Measurements from ENCODE around the gene ZSWIM4.
A peak's percentile ranks its signal among the peaks of the same experiment; 100 is the strongest.
"Not testable (repeated sequence)": the region's sequence is repeated elsewhere in the genome, so short reads cannot be mapped to it uniquely, and the experiment has no call there.

The ZSWIM4 gene

DNA sequence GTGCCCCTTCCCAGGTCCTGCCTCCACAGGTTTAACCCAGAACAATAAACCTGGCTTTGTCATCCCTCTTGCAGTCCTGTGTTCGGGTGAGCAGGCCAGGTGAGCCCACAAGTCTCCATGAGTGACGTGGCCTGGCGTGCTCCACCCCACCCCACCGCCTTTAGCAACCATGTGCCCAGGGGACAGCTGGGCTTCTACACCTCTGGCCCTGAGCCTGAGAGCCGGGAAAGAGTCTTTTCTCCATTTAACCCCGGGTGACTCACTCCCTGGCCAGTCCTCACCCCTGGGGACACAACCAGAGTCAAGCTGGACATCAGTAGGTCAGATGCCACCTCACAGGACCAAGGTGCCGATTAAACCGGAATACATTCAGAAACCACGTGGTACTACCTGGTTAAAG, 16.8 kb upstream of the ZSWIM4 start:
- no peak for DNase-seq (ENCODE audit: low read depth)

DNA sequence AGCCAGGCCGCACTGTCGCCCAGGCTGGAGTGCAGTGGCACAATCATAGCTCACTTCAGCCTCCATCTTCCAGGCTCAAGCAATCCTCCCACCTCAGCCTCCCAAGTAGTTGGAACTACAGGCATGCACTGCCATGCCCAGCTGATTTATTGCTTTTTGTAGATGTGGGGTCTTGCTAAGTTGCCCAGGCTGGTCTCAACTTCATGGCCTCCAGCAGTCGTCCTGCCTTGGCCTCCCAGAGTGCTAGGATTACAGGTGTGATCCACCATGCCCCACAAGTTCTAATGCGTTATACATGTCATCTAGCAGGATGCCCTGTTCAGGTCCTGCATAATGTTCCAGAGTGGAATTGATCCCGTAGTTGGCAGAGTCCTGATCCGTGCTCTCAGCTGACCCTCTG, 16.4 kb upstream of the ZSWIM4 start:
- DNase-seq (ENCODE audit: low read depth) = no peak

DNA sequence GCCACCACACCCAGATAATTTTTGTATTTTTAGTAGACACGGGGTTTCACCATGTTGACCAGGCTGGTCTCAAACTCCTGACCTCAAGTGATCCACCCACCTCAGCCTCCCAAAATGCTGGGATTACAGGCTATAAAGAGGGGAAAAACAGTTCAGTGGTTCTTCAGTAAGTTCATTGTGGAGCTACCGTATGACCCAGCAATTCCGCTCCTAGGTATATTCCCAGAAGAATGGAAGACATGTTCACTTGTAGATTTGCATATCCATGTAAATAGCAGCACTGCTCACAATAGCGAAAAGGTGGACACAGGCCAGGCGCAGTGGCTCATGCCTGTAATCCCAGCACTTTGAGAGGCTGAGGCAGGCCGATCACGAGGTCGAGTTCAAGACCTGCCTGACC, 15.4 kb upstream of the ZSWIM4 start:
- DNase-seq (ENCODE audit: low read depth) = not testable (repeated sequence)

DNA sequence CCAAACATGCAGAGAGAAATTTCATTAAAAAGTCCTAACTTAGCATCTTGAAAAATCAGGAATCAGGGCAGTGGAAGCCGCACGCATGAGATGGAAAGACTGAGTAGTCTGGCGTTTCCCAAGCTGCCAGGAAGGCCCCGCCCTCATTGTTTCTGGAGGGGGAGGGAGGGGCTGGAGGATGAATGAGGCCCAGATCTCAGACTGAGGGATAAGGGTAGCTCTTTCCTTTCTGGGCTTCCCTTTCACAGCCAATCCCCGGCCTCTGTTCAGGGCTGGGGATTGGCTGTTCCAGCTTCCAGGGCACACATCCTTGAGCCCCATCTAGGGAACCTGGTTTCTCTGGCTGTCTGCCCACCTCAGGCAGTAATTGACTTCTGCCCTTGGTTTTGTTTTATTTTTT, 13.7 kb upstream of the ZSWIM4 start:
- no peak for DNase-seq (ENCODE audit: low read depth)

DNA sequence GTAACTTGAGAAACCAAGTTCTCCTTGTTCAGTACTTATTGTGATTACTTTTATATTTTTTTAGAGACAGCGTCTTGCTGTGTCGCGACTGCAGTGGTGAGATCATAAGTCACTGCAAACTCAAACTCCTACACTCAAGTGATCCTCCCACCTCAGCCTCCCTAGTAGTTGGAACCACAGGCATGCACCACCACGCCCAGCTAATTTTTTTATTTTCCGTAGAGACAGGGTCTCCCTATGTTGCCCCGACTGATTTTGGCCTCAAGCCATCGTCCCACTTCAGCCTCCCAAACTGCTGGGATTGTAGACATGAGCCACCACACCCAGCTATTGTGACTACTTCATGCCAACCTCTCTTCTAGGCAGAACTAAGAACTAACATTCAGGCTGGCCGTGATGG, 12.7 kb upstream of the ZSWIM4 start:
- DNase-seq (ENCODE audit: low read depth) = no peak

DNA sequence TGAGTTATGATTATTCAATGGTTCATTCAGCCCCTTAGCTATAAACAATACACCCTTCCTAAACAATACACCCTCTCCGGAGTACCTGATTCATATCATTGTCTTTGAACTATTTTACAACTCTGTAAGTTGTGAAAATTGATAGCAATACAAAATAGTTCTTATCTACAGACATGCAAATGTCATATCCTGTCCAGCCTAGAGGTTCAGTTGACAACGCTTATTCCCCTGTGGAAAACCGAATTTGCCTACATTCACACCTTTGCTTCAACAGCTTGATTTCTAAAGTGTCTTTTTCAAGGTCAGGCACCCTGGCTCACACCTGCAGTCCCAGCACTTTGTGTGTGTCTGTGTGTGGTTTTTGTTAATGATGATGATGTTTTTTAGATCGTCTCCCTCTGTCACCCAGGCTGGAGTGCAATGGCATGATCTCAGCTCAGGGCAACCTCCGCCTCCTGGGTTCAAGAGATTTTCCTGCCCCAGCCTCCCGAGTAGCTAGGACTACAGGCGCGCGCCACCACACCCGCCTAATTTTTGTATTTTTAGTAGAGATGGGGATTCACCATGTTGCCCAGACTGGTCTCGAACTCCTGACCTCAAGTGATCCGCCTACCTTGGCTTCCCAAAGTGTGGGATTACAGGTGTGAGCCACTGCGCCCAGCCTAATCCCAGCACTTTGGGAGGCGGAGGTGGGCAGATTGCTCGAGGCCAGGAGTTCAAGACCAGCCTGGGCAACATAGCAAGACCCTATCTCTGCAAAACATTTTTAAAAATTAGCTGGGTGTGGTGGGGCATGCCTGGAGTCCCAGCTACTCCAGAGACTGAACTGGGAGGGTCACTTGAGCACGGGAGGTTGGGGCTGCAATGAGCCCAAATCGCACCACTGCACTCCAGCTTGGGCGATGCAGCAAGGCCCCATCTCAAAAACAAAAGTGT, 11.4 kb upstream of the ZSWIM4 start:
- DNase-seq (ENCODE audit: low read depth) = no peak

DNA sequence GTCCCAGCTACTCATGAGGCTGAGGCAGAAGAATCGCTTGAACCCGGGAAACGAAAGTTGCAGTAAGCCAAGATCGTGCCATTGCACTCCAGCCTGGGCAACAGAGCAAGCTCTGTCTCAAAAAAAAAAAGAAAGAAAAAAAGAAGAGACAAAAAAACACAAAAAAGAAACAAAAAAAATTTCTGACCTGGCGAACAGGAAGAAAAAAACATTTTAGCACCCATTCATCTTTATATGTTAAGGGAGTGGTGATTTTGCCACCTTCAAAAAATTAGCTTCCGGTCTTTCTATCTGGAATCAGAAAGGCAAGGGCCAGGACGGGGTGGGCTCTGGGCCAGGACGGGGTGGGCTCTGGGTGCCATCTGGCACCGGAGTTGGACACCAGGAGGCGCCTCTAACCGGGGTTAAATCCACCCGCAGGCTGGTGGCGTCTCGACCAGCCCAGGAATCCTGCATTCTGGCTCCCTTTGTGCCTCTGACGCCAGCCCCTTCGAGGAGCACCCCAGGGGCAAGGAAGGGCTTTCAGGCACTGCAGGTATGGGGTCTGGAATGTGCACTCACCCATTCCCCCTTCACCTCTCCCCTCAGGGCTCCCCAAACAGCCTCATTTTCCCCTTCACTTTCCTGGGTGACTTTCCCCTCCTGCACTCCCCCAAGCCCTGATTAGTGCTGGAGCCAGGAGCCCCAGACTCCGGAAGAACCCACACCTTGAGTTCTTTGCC, 10.4 kb upstream of the ZSWIM4 start:
- DNase-seq (ENCODE audit: low read depth) = peak; percentile 56

DNA sequence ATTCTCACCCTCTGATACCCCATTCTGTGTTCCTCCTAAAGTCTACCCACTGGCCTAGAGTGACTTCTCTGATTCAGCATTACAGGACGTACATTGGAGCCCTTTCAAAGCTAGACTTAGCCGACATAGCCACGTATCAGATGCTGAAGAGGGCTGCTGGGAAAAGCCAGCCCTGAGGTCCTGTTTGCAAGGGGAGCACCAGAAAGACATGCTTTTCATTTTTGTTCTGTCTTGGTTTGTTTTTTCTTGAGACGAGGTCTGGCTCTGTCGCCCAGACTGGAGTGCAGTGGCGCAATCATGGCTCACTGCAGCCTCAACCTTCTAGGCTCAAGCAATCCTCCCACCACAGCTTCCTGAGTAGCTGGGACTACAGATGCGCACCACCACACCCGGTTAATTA, 6.3 kb upstream of the ZSWIM4 start:
- DNase-seq (ENCODE audit: low read depth) = no peak

DNA sequence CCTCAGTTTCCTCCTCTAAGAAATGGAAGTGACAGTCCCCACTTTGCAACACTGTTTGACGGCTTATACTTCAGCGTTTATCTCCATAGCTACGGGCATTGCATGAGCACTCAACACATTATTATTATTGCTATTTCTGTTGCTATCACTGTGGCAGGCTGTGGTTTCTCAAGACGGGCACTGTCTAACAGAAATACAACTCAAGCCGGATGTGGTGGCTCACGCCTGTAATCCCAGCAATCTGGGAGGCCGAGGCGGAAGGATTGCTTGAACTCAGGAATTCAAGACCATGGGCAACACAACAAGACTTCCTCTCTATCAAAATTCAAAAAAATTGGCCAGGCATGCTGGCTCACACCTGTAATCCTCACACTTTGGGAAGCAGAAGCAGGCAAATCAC, 4.9 kb upstream of the ZSWIM4 start:
- DNase-seq (ENCODE audit: low read depth) = no peak

DNA sequence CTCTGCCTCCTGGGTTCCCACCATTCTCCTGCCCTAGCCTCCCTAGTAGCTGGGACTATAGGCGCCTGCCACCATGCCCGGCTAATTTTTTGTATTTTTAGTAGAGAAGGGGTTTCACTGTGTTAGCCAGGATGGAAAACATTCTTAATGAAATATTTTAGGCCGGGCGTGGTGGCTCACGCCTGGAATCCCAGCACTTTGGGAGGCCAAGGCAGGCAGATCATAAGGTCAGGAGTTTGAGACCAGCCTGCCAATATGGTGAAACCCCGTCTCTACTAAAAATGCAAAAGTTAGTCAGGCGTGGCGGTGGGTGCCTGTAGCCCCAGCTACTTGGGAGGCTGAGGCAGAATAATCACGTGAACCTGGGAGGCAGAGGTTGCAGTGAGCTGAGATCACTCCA, 1.9 kb upstream of the ZSWIM4 start:
- not testable (repeated sequence) for DNase-seq (ENCODE audit: low read depth)

DNA sequence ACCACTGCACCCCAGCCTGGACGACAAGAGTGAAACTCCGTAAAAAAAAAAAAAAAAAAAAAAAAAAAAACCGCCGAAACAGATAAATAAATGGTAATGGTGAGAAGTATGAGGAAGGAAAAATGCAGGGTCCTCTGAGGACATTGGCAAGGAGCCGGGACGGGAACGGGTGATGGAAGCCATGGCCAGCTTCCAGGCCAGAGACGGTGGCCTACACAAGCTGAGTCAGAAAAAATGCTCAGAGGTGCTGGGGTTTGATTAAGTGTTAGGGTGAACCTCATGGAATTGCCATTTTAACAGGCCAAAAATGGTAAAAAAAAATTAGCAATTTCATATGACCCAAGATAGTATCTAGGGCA, 866 bp upstream of the ZSWIM4 start:
- no peak for DNase-seq (ENCODE audit: low read depth)

DNA sequence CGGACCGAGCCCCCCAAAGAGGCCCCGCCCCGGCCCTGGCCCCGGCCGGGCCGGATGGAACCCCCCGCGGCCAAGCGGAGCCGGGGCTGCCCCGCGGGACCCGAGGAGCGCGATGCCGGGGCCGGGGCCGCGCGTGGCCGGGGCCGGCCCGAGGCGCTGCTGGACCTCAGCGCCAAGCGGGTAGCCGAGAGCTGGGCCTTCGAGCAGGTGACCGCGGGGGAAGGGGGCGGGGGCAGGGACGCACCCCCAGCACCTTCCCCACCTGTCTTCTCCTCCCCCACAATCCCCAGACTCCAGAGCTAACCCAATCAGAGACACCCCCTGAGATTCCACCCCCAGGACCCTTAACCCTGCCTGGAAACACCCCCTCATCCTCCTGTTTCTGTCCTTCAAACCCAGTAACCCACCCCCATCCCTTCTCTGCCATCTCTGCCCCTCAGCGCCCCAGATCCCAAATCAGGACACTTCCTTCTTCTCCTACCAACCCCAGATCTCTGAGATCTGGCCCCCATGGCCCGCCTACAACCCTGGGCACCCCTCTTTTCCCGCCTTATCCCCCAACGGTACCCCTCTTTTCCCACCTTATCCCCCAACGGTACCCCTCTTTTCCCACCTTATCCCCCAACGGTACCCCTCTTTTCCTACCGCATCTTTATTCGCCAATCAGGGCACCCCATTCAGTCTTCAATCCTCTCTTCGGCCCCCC, 505 bp downstream of the ZSWIM4 start:
- no peak for DNase-seq (ENCODE audit: low read depth)

DNA sequence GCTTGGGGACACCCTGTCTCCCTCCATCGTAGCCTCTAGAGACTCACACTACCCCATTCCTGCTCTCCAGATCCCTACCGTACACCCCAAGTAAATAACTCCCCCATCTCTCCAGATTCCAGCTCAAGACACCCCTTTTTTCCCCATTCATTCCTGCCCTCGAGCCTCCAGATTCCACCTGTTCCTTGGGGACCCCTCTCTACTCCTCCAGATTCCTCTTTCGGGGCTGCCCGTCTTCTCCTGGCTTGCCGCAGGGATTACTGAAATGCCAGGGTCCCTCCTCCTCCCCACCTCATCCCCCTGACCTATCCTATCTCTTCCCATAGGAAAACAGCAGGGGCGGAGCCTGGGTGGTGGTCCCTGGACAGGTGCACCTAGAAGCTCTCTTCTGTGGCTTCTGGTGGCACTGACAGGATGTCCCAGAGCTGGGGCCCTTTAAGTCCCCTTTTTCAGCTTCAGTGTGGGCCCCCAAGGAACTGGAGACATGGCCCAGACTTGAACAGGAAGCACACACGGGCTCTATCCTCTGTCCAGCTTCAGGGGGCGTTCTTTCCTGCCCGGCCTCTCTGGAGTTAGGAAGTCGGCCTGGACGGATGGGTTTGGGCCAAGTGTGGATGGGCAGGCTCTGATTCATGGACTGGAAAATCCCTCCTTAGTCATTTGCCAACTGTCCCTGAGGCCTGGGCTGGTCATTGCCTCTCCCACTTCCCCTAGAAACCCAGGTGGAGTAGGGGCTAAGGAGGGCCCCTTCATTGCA, 1.2 kb downstream of the ZSWIM4 start:
- DNase-seq (ENCODE audit: low read depth) = no peak

DNA sequence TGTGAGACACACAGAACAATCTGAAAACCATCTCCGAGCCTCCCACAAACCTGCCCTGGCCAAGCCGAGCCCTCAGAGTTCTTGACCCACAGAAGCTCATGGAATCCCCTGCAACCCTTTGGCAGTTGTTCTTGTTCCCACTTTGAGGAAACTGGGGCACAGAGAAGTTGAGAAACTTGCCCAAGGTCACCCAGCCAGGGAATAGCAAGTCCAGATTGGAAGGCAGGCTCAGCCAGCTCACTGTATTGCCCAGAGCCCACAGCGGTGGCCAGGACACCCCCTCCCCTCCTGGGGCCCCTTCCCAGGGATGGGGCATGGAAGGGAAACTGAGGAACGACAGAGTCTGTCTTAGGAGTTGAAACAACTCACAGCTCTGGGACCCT, 1.8 kb downstream of the ZSWIM4 start:
- DNase-seq (ENCODE audit: low read depth) = no peak

DNA sequence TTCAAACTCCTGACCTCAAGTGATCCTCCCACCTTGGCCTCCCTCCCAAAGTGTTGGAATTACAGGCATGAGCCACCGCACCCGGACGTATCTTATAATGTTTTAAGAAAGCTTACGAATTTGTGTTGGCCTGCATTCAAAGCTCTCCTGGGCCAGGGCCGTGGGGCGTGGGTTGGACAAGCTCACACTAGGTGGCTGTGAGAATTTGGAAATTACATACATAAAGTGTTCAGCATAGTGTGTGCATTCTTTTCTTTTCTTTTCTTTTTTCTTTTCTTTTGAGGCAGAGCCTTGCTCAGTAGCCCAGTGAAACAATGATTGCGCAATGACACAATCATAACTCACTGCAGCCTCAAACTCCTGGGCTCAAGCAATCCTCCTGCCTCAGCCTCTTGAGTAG, 2.6 kb downstream of the ZSWIM4 start:
- DNase-seq (ENCODE audit: low read depth) = no peak

DNA sequence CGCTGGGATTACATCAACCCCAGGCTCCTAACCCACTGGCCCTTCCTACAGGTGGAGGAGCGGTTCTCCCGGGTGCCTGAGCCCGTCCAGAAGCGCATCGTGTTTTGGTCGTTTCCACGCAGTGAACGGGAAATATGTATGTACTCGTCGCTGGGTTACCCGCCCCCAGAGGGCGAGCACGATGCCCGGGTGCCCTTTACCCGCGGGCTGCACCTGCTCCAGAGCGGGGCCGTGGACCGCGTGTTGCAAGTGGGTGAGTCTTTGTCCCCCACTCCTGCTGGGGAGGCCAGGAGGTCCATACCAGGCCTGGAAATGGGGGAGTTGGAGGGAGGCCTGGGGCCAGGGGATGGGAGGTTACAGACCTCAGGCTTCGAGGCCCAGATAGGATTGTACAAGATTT, 4.4 kb downstream of the ZSWIM4 start:
- no peak for DNase-seq (ENCODE audit: low read depth)

DNA sequence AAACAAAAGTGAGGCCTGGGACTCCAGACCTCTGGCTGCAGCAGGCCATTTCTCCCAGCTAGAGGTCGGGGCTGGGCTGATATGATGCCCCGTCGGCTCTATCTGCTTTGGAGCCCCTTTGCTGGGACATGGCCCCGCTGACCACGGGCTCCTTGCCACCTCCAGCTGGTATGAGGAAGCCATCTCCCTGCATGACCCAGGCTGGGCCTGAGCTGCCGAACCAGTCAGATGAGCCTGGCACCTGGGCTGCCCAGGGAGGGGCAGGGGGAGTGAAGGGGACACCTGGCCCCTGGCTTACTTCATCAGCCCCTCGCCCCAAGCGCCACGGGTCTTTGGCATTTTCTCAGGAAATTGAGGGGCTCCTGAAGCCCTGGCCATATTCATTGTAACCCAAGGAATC, 7.8 kb downstream of the ZSWIM4 start:
- DNase-seq (ENCODE audit: low read depth) = no peak

DNA sequence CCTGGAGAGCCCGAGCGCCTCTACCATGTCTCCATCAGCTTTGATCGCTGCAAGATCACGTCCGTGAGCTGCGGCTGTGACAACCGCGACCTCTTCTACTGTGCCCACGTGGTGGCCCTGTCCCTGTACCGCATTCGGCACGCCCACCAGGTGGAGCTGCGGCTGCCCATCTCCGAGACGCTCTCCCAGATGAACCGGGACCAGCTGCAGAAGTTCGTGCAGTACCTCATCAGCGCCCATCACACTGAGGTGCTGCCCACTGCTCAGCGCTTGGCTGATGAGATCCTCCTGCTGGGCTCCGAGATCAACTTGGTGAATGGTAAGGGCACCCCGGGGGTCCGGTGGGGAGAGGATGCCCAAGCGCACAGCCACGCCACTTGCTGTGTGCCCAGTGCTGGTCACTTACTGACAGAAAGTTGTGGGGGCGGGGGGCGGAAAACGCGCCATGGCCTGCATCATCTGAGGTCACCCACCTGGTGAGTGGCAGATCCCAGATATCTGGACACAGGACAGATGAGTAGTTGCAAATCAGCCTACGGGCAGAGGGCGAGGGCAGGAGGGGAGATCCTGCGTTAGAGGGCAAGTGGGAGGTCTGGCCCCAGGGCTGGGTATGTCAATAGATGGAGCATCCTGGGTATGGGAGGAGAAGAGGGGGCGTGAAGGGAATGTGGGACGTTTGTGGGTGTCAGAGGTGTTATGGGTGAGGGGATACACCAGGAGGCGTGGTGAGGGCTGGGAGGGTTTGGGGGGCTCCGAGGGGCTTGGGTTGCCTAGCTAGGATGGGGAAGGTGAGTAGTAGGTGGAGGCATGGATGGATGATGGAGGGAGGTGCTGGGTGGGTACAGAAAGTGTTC, 9.8 kb downstream of the ZSWIM4 start:
- no peak for DNase-seq (ENCODE audit: low read depth)

DNA sequence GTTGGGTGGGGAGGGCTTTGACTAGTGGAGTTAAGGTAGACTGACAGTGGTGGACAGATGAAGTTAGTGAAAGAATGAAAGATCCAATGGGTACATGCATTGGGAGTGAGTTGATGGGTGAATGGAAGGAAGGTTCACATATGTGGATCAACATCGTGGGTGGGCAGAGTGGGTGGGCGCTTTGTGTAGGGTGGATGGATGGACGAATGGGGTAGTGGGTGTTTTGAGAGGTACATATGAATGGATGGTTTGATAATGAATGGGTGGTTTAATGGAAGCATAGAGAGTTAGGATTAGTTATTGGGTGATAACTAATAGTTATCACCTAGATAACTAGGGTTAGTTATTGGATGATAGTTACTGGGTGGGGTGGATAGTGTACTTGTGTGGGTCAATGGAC, 11.5 kb downstream of the ZSWIM4 start:
- no peak for DNase-seq (ENCODE audit: low read depth)

DNA sequence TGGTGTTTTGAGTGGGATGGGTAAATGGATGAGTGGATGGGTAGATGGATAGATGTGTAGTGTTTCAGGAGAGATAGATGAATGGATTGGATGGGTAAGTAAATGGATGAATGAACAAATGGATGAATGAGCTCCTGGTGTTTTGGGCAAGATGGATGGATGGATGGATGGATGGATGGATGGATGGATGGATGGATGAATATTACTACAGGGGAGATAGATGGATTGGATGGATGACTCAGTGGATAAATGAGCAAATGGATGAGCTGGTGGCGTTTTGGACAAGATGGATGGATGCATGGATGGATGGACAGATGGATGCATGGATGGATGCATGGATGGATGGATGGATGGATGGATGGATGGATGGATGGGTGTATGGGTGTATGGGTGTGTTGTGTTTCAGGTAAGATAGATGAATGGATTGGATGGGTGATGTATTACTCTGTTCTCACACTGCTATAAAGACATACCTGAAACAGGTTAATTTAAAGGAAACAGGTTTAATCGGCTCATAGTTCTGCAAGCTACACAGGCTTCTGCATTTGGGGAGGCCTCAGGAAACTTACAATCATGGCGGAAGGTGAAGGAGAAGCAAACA, 12.3 kb downstream of the ZSWIM4 start:
- DNase-seq (ENCODE audit: low read depth) = no peak

DNA sequence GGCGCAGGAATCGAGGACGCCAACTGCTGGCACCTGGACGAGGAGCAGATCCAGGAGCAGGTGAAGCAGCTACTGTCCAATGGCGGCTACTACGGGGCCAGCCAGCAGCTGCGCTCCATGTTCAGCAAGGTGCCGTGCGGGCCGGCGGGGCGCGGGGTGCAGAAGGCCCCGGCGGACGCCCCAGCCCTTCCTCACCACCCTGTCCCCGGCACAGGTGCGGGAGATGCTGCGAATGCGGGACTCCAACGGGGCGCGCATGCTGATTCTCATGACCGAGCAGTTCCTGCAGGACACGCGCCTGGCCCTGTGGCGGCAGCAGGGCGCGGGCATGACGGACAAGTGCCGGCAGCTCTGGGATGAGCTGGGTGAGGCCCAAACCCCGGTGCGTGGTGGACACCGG, 13.6 kb downstream of the ZSWIM4 start:
- no peak for DNase-seq (ENCODE audit: low read depth)

Measured in T follicular helper cell (primary cell).